G401 (cell line): Measurements from ENCODE around the gene FUS. TPM values are rescaled to one million over a fixed set of nuclear protein-coding genes. Genes with fewer than 3 reads are reported as not detected.
"Not testable (repeated sequence)": the region's sequence is repeated elsewhere in the genome, so short reads cannot be mapped to it uniquely, and the experiment has no call there.

Experiments
- DNase-seq: peaks from one replicate; pipeline ENCODE4 v3.0.0-alpha.2; 2015; ENCODE audit warnings: low spot score
- in situ Hi-C: cut with HindIII; loops from 2 replicates; pipeline ENCODE4 v1.10.0; 2016; ENCODE audit warnings: low sequenced_read_pairs, mixed read lengths
- total RNA-seq: library from RNA; depleted of rRNA; stranded (reverse); fragments of >200 nt; shearing (Covaris generic); gene quantifications from 2 replicates; pipeline ENCODE4 v1.2.3, GENCODE V29; 2014

Gene FUS
- total RNA-seq, 1 experiment from 2014 or later: 70.0 TPM

DNA sequence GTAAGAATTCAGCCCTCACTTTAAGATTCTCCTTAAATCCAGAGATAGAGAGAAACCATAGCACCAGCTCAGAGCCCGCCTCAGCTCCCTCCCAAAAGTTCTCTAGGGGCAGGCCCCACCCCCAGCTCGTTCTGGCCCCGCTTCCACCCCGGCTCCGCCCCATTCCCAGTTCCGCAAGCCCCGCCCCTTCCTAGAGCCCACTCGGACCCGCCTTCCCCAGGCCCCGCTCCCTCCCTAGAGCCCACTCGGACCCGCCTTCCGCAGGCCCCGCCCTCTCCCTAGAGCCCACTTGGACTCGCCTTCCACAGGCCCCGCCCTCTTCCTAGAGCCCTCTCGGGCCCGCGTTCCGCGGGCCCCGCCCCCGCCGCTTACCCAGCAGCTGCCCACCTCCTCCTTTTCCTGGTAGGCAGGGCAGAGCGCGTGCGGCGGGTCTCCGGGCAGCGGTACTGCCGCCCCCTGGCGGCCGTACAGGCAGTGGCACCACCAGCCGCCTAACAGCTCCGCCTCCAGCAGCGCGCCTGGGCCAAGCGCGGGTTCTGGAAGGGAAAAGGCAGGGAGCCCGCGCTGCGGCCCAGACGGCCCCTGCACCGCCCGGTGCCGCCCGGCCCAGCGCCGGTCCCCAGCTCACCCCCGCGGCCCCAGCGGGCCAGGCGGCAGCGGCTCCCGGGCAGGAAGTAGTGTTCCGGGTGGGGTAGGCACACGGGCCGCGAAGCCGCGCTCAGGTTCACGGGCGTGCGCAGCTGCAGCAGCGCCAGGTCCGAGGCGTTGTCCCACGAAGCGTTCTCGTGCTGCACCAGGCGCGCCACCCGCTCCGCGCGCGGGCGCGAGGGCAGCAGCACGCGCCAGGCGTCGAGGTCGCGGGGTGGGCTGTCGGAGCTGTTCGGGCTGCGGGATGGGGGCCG is 37.6 kb upstream of the FUS start:
- in situ Hi-C loops: no loop called here
- DNase-seq: peak; percentile 97

DNA sequence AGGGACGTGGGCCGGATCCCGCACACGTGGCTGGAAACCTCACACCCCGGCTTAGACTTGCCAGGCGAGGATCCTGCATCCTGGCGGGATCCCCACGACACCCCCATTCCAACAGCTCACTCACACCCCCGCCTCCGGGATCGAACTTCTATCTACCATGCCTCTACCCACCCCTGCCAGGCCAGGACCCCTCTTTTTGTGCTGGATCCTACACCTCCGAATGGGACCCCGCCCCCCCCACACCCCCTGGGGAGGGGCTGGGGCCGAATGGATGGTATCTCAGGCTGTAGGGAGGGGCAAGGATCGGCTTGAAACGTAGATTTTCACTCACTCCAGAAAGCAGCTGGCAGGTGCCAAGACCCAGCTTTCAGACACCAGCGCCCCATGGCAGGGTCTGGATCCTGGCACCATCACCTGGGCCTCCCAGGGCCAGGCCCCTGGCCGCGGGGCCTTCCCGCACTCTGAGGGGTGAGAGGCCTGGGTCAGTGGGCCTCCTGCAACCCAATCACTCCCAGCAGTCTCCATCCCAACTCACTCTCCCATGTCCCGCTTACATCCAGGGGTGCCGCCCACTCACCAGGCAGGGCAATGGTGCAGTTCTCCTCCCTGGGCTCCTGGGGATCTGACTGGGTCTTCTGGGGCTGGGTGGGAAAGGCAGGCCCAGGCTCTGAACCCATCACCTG is 36.8 kb upstream of the FUS start:
- no peak for DNase-seq
- in situ Hi-C loops: no loop called here

DNA sequence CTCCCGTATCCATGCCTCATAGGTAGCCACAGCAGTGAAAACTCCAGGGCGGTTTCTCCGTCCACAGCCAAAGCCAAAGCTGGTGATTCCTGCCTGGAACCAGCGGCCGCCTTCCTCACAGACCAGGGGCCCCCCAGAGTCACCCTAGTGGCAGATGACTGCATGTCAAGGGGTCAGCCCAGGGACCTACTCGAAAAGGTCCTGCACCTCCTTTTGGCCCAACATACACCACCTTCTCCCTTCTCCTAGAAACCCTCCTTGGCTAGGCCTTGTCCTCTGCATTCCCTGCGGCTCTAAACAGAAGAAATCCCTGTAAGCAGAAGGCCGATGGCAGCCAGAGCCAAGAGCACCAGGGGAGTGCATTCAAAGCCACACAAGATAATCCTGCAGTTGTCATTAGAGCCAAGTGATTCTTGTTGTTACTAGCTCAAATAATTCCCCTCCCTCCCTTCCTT is 36.2 kb upstream of the FUS start:
- no peak for DNase-seq
- in situ Hi-C loops: no loop called here

DNA sequence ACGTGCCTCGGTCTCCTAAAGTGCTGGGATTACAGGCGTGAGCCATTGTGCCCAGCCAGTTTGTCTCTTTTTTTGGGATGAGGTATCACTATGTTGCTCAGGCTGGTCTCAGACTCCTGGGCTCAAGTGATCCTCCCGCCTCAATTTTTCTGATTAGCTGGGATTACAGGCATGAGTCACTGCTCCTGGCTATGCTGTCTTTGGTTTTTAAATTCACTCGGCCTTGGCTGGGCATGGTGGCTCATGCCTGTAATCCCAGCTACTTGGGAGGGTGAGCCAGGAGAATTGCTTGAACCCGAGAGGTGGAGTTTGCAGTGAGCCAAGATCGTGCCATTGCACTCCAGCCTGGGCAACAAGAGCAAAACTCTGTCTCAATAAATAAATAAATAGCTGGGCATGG is 35.5 kb upstream of the FUS start:
- DNase-seq, in situ Hi-C loops: not testable (repeated sequence)

DNA sequence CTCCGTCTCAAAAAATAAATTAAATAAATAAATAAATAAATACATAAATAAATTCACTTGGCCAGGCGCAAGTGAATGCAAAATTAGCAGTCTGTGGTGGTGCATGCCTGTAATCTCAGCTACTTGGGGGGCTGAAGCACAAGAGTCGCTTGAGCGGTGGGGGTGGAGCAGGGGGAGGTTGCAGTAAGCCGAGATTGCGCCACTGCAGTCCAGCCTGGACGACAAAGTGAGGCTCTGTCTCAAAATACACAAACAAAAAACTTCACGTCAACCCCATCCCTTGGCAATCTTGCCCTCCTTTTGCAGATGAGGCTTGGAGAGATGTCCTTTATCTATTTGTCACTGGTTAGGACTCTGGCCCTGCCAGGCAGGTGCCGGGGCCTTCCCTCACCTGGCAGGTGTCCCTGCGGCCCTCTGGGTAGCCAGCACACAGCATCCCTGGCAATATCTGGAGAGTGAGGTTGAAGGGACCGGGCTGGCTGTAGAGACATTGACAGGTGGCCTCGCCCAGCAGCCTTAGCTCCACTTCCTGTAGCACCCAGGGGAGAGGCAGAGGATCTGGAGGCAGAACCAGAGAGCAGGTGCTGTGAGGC is 34.4 kb upstream of the FUS start:
- DNase-seq: peak; percentile 11
- in situ Hi-C loops: no loop called here

DNA sequence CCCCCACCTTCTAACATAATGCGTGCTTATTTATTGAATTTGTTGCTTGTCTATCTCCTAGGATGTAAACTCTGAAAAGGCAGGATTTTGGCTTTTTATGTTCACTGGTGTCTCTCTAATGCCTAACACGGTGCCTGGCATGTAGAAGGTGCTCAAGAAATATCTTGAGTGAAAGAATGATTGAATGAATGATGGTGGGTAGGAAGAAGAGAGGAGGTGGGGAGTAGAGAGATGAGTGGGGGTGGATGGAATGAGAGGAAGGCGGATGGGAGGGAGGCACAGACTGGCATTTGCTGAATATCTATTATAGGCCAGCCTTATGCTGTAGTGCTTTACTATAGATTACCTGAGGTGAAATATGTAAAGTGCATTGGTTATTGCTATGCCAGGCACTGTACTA is 32.4 kb upstream of the FUS start:
- DNase-seq: no peak
- in situ Hi-C loops: no loop called here

DNA sequence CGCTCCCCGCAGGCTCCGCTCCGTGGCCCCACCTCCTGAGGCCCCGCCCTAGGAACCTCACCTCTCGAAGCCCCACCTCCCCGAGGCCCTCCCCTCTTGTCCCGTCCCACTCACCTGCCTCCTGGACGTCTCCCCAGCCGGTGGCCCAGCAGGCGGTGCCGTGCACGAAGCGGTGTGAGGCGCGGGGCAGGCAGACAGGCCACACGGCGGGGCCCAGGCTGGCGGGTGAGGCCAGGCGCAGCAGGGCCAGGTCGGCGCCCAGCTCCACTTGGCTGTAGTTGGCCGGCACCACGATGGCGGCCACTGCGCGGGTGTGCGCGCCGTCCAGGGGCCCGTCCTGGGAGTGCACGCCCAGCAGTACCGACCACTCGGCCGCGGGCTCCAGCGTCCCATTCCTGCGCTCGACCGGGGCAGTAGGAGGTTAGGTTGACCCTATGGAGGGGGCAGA is 31.6 kb upstream of the FUS start:
- in situ Hi-C loops: no loop called here
- no peak for DNase-seq

DNA sequence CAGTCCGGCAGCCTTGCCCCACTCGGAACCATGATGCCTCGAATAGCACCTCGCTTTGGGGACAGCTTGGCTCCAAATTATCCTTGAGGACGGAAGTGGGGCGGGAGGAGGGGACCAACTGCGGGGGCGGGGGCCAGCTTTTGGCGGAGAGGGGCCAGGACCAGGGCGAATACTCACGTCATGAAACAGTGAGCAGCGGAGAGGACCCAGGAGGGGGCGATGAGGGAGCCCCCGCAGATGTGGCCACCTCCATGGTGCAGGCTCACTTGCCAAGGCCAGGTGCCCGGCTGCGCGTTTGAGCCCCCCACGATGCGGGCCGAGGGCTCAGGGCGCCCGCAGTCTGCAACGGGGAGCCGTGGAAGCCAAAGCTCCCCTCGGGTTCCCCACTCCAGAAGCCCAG is 31.0 kb upstream of the FUS start:
- in situ Hi-C loops: no loop called here
- no peak for DNase-seq

DNA sequence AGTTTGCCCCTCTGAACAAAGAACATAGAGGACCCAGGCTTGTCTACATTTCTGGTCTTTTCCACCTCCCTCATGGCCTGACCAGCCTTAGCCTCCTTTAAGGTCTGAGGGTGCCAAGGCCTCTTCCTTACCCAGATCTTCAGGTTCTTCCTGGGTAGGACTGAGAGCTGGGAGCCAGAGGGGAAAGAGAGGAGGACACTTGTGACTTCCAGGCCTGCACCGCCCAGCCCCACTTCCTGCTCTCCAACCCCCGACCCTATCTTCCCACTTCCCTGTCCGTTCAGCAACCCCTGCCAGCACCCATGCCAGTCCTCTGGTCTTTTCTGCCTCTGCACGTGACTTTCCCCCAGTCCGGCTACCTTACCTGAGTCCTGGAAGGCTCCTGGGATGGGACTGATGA is 30.6 kb upstream of the FUS start:
- in situ Hi-C loops: no loop called here
- DNase-seq: no peak

DNA sequence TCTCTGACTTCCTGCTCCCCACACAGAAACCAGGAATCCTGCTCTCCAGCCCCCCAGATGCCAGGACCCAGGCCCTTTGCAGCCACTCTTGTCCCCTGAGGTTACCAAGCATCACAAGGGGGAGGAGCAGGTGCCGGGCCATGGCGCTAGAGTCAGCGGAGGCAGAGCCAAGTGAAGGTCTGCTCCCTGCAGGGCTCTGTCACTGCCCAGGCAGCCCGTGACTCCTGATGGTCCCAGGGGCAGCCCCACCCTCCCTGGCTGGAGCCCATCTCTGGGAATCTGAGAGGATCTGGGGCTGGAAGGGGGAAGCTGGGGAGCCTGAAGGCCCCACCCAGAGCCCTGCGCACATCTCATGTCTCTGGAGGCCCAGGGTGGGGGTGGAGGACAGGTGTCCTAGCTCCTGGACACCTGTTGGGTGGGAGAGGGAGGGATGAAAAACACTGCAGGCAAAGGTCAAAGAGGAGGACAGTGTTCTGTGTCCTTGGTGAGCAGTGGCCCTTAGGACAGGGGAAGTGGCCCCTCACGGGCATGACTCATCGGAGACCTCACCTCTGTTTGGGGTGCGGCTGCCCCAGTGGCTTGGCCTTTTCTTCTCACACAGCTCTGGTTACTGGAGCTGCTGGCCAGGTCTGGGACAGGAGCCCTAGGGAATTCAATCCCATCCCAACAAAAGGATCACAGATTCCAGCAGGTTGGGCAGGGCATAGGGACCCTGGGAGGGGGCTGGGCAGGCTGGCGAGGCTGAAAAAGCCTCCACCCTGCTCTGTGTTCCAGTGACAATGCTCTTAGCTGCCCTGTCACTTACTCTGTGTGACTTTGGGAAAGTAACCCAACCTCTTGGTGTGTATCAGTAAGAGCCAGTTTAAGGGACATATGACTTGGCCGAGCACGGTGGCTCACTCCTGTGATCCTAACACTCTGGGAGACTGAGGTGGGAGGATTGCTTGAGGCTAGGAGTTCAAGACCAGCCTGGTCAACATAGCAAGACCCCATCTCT is 29.7 kb upstream of the FUS start, which contains the start of gene PRSS36:
TSS of gene PRSS36 (minus strand) at position 173 of the 997 bp plus-strand sequence. CDS start at position 142, 31 bp downstream.
- in situ Hi-C loops: no loop called here
- DNase-seq: no peak

DNA sequence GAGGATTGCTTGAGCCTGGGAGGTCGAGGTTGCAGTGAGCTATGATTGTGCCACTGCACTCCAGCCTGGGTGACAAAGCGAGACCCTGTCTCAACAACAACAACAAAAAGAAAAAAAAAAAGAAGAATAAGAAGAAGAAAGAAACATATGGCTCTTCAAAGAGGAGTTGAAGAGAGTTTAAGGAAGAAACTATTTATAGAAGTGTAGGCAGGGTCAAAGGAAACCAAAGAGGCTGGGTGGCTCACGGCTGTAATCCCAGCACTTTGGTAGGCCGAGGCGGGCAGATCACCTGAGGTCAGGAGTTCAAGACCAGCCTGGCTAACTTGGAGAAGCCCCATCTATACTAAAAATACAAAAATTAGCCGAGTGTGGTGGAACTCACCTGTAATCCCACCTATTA is 29.0 kb upstream of the FUS start:
- DNase-seq, in situ Hi-C loops: not testable (repeated sequence)

DNA sequence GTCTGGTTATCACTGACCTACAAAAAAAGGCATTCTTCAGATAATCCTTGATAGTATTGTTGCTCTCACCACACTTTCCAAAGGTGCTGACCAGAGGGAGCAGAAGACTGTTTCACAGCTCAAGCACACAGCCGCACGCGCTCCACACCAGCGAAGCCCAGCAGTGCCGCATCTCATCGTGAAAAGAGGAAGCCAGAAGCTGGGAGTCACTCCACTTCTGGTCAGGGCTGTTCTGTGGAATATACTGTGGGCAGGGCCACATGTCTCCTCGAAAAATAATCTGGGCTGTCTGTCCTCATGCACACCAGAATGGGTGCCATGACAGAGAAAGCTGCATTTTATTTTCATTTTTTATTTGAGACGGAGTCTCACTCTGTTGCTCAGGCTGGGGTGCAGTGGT is 22.8 kb upstream of the FUS start:
- no peak for DNase-seq
- in situ Hi-C loops: no loop called here

DNA sequence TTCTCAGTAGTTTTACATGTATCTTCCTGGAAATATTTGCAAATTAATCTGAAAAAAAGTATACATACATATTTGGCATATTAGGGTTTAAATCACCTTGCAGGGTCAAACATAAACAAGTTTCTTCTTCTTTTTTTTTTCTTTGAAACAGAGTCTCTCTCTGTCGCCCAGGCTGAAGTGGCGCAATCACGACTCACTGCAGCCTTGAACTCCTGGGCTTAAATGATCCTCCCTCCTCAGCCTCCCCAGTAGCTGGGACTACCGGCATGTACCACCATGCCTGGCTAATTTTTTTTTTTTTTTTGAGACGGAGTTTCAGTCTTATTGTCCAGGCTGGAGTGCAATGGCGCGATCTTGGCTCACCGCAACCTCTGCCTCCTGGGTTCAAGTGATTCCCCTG is 12.6 kb upstream of the FUS start:
- in situ Hi-C loops: no loop called here
- DNase-seq: no peak

DNA sequence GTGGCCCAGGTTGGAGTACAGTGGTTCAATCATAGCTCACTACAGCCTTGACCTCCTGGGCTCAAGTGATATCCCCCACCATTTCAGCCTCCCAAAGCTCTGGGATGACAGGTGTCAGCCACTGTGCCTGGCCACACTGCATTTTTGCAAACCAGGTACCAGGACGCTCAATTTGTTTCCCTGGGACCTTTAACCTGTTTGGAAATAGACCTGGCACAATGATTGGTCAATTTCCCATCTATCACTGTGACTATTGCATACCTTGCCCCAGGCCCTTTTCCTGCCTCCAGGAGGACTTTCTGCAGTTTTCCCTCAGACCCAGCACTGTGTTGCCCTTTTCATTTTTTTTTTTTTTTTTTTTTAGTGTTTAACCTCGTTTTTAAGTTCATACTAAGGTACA is 11.1 kb upstream of the FUS start:
- DNase-seq: no peak
- in situ Hi-C loops: no loop called here

DNA sequence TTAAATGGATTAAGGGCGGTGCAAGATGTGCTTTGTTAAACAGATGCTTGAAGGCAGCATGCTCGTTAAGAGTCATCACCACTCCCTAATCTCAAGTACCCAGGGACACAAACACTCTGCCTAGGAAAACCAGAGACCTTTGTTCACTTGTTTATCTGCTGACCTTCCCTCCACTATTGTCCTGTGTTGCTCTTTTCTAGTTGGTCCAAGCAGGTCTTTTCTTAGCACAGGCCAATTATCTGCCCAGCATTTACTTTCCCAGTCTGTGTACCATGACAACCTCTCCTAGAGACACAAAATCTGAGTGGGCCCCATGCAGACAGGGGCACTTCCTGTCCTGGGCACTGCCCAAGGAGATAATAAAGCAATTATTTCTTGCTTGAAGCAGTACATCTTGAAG is 9.9 kb upstream of the FUS start:
- DNase-seq, in situ Hi-C loops: not testable (repeated sequence)

DNA sequence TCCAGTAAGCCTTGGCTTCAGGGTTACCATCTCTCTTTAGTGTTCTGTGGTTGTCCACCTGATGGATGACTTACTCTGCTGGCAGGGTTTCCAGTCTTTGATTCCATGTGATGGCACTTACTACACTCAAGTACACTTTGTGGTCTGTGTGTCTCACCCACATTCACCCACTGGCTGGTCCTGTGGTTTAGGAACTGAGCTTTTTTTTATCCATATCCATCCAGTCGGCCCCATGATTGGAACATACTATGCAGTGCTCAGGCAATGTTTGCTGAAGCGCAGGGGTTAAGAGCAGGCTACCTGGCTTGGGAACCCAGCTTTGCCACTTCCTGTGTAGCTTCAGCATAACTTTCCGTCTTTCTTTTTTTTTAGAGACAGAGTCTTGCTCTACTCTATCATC is 2.8 kb upstream of the FUS start:
- in situ Hi-C loops: no loop called here
- no peak for DNase-seq

DNA sequence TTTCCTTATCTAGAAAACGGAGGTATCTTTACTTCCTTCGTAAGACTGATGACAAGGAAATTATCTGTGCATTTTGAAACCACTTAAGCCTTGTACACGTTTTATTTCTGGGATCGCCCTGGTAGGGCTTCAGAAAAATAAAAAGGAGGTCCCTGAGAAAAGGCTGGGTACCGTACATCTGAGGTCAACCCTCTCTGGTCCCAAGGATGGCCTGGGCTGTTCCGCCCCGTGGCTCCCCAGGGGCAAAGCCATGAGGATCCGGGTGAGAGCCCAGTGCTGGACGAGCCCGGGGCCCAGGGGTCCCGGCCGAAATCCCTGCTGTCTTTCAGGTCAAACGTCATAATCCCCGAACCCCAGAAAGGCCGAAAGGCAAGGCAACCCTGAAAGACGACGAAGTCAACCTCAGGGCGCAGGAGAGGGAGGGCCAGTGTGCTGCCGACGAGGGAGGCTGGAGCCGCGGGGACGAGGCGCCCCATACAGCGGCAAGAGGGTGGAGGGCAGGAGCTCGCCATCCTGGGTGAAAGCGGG is 656 bp upstream of the FUS start:
- no peak for DNase-seq
- in situ Hi-C loops: no loop called here

DNA sequence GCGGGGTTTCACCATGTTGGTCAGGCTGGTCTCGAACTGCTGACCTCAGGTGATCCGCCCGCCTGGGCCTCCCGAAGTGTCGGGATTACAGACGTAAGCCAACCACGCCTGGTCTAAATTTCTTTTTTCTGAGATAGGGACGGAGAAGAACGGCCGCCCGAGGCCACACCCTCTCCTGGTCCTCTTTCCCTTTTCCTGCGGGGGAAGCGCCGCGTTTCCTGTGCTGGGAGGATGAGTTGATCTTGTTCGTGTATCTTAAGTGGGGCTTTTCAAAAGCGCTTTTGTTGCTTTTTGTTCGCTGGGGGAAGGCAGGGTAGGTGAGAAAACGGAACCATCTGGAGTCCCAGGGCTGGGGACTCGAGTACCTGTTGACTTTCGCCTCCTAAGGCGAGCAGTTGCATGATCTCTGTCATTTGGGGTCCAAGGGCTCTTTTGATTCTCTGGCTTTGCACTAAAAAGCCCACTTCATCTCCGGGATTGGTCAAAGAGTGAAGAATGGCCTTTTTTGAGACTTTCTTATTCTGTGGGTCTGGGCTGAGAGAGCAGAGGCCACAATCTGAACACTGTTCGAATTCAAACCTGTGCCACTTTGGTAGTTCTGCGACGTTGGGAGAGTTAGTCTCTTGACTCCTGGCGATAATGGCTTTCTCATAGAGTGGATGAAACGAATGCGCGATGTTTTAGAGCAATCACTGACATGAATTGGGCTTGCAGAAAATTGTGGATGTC is 1.3 kb downstream of the FUS start:
- in situ Hi-C loops: no loop called here
- DNase-seq: no peak
